ENCODE results near the gene ING4. TPM values are rescaled to one million over a fixed set of nuclear protein-coding genes. Genes with fewer than 3 reads are reported as not detected.

ING4 gene
- total and polyA plus RNA-seq, 2 of the 13 experiments (the other 11 are each of a cell fraction or from before 2014, with no cell fraction given), result 14.4 to 32.4 TPM

DNA sequence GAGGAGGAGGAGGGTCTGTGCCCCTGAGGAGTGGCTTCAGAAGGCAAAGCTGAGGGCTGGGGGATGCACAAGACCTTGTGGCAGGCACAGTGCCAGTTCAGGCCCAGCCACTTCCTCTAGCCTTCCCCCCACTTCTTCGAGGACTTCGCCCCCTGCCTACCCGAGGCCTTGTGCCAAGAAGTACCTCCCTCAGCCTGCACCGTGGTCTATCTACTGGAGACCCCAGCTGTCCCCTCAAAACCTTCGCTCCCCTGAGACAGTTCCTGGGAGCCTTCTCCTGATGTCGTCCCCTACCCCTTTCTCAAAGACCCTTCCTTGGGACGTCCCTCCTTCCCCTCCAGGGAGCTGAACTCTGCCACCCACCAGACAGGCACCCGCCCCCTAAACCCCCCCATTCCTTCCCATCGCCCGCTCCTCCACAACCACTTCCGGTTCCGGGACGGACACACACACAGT is 25.7 kb upstream of the ING4 start (continued):
- peak; percentile 87 for TF ChIP-seq ZFX (CRISPR knock-in tag; IDR thresholded peaks at IDR 0.05; ENCODE audit: low read depth)
- TF ChIP-seq ZNF607 (CRISPR knock-in tag; IDR thresholded peaks at IDR 0.05; ENCODE audit: borderline replicate concordance), result peak; percentile 20; the same call in 1 of the 2 replicates
- 0 out of 2 replicates have a peak, but pooled peaks have one; percentile 3 for TF ChIP-seq MXD1 (CRISPR knock-in tag; IDR thresholded peaks at IDR 0.05)
- TF ChIP-seq ZFP41 (CRISPR knock-in tag; IDR thresholded peaks at IDR 0.05; ENCODE audit: borderline replicate concordance), result no peak
- TF ChIP-seq FOXM1 (CRISPR knock-in tag; IDR thresholded peaks at IDR 0.05), result no peak
- no peak for TF ChIP-seq ZNF30 (CRISPR knock-in tag; IDR thresholded peaks at IDR 0.05)
- no peak for TF ChIP-seq PBX3 (CRISPR knock-in tag; IDR thresholded peaks at IDR 0.05; ENCODE audit: borderline replicate concordance)
- TF ChIP-seq ZBTB34 (CRISPR knock-in tag; IDR thresholded peaks at IDR 0.05), result no peak
- peak; percentile 31 for TF ChIP-seq ZNF883 (CRISPR knock-in tag; IDR thresholded peaks at IDR 0.05; ENCODE audit: not compliant biosample characterization)
- TF ChIP-seq POLR2AphosphoS2 (IDR thresholded peaks at IDR 0.05; ENCODE audit: low read depth, low read length), result no peak
- TF ChIP-seq GLI4 (CRISPR knock-in tag; IDR thresholded peaks at IDR 0.05; ENCODE audit: borderline replicate concordance), result 0 out of 2 replicates have a peak, but pooled peaks have one; percentile 24
- no peak for TF ChIP-seq TBX3 (IDR thresholded peaks at IDR 0.05; ENCODE audit: borderline replicate concordance)
- TF ChIP-seq, protein P1, sequence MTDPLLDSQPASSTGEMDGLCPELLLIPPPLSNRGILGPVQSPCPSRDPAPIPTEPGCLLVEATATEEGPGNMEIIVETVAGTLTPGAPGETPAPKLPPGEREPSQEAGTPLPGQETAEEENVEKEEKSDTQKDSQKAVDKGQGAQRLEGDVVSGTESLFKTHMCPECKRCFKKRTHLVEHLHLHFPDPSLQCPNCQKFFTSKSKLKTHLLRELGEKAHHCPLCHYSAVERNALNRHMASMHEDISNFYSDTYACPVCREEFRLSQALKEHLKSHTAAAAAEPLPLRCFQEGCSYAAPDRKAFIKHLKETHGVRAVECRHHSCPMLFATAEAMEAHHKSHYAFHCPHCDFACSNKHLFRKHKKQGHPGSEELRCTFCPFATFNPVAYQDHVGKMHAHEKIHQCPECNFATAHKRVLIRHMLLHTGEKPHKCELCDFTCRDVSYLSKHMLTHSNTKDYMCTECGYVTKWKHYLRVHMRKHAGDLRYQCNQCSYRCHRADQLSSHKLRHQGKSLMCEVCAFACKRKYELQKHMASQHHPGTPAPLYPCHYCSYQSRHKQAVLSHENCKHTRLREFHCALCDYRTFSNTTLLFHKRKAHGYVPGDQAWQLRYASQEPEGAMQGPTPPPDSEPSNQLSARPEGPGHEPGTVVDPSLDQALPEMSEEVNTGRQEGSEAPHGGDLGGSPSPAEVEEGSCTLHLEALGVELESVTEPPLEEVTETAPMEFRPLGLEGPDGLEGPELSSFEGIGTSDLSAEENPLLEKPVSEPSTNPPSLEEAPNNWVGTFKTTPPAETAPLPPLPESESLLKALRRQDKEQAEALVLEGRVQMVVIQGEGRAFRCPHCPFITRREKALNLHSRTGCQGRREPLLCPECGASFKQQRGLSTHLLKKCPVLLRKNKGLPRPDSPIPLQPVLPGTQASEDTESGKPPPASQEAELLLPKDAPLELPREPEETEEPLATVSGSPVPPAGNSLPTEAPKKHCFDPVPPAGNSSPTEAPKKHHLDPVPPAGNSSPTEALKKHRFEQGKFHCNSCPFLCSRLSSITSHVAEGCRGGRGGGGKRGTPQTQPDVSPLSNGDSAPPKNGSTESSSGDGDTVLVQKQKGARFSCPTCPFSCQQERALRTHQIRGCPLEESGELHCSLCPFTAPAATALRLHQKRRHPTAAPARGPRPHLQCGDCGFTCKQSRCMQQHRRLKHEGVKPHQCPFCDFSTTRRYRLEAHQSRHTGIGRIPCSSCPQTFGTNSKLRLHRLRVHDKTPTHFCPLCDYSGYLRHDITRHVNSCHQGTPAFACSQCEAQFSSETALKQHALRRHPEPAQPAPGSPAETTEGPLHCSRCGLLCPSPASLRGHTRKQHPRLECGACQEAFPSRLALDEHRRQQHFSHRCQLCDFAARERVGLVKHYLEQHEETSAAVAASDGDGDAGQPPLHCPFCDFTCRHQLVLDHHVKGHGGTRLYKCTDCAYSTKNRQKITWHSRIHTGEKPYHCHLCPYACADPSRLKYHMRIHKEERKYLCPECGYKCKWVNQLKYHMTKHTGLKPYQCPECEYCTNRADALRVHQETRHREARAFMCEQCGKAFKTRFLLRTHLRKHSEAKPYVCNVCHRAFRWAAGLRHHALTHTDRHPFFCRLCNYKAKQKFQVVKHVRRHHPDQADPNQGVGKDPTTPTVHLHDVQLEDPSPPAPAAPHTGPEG (CRISPR knock-in tag; IDR thresholded peaks at IDR 0.05), result no peak
- TF ChIP-seq TRIM22 (IDR thresholded peaks at IDR 0.05), result no peak
- peak; percentile 5; the same call in 1 of the 2 replicates for TF ChIP-seq ZNF12 (CRISPR knock-in tag; IDR thresholded peaks at IDR 0.05)
- peak; percentile 47; the same call in 1 of the 2 replicates for TF ChIP-seq ZNF510 (CRISPR knock-in tag; IDR thresholded peaks at IDR 0.05; ENCODE audit: low read depth)
- TF ChIP-seq, protein P2, sequence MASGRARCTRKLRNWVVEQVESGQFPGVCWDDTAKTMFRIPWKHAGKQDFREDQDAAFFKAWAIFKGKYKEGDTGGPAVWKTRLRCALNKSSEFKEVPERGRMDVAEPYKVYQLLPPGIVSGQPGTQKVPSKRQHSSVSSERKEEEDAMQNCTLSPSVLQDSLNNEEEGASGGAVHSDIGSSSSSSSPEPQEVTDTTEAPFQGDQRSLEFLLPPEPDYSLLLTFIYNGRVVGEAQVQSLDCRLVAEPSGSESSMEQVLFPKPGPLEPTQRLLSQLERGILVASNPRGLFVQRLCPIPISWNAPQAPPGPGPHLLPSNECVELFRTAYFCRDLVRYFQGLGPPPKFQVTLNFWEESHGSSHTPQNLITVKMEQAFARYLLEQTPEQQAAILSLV (CRISPR knock-in tag; IDR thresholded peaks at IDR 0.05; ENCODE audit: borderline replicate concordance), result 0 out of 2 replicates have a peak, but pooled peaks have one; percentile 9
- TF ChIP-seq KDM5A (IDR thresholded peaks at IDR 0.05; ENCODE audit: borderline replicate concordance, low read length), result no peak; the same call in 1 of the 2 replicates
